Dendritic cell treated with granulocyte-macrophage colony-stimulating factor and Interleukin-4, amounts not matched to agents 40 ng/mL and 50 ng/mL, for 4 days (primary cell): ENCODE data around the gene STK17A.

ENCODE experiments used
- H3K27ac Mint-ChIP-seq: one replicate; pipeline ENCODE4 v1.8.0; 2022; ENCODE audit warnings: mild to moderate bottlenecking, mixed read lengths
- H3K27me3 Mint-ChIP-seq: one replicate; pipeline ENCODE4 v1.8.0; 2022; ENCODE audit warnings: mild to moderate bottlenecking, mixed read lengths
- H3K36me3 Mint-ChIP-seq: one replicate; pipeline ENCODE4 v1.8.0; 2022; ENCODE audit warnings: low read depth, mixed read lengths
- H3K4me1 Mint-ChIP-seq: one replicate; pipeline ENCODE4 v1.8.0; 2022; ENCODE audit warnings: low read depth, mixed read lengths
- H3K4me3 Mint-ChIP-seq: one replicate; pipeline ENCODE4 v1.8.0; 2022; ENCODE audit warnings: mild to moderate bottlenecking, moderate library complexity, mixed read lengths
- H3K9me3 Mint-ChIP-seq: one replicate; pipeline ENCODE4 v1.8.0; 2022; ENCODE audit warnings: mixed read lengths
- intact Hi-C: fragments of 100-400 bp; cut with micrococcal nuclease; formaldehyde crosslinking; loops from one replicate; pipeline ENCODE4 v1.15.0; 2022

STK17A gene

DNA sequence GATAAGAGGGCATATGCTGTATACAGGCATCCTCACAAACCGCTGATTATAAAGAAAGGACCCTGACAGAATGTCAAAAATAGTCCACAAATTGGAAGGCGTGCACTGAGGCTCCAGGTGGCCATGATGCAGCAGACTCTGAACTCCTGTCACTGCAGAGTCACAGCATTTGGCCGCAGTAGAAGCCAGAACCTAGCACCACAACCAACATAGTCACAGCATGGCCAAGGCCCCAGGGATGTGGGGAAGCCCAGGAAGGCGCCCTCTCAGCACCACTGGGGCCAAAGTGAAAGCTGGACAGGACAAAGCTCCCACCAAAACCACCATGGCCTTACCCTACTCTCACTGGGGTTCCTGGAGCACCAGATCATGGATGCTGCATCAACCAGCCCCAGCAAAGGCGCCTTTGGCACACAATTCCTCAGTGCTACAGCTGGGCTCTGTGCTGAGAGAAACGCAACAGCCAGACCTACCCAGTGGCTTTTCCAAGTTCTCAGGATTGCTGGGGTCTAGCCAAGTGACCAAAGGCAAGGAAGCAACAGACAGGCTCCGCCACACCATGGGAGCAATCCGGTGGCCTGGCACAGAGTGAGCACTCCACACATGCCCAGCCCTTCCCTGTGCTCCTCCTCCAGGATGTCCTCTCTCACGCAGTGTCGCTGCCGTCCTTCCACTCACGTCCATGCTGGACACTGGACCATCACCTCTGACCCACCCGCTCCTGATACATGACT, 60.2 kb downstream of the STK17A start:
- intact Hi-C loops = no loop called here
- no peak overlapping the region for H3K4me3 Mint-ChIP-seq
- no peaks in the 10 kb centered on the region for H3K9me3 Mint-ChIP-seq

GRCh38 chr7:43643846-43644245, 60.9 kb downstream of the STK17A start:
- Mint-ChIP-seq H3K27ac (no peak overlapping the region), H3K9me3 (no peaks in the 10 kb centered on the region), H3K36me3 (peaks cover 91% of the 10 kb centered on the region), H3K4me3 (no peak overlapping the region), H3K27me3 (no peaks in the 10 kb centered on the region), H3K4me1 (peaks cover 20% of the 10 kb centered on the region)
- intact Hi-C loops = no loop called here

More for the DNA sequence above, 60.2 kb downstream of the STK17A start:
- Mint-ChIP-seq H3K4me1 (peaks cover 12% of the 10 kb centered on the region), H3K27ac (no peak overlapping the region), H3K27me3 (no peaks in the 10 kb centered on the region), H3K36me3 (peaks cover 97% of the 10 kb centered on the region)

GRCh38 chr7:43645699-43646226, 62.9 kb downstream of the STK17A start:
- H3K27ac Mint-ChIP-seq = no peak overlapping the region
- H3K4me1 Mint-ChIP-seq = peaks cover 35% of the 10 kb centered on the region
- H3K9me3 Mint-ChIP-seq = no peaks in the 10 kb centered on the region
- no peaks in the 10 kb centered on the region for H3K27me3 Mint-ChIP-seq
- H3K4me3 Mint-ChIP-seq = no peak overlapping the region
- peaks cover 83% of the 10 kb centered on the region for H3K36me3 Mint-ChIP-seq
- intact Hi-C loops = no loop called here

GRCh38 chr7:43646603-43647338, 63.9 kb downstream of the STK17A start:
- Mint-ChIP-seq H3K9me3 (no peaks in the 10 kb centered on the region), H3K4me3 (no peak overlapping the region), H3K4me1 (peaks cover 46% of the 10 kb centered on the region), H3K27me3 (no peaks in the 10 kb centered on the region), H3K36me3 (peaks cover 83% of the 10 kb centered on the region), H3K27ac (no peak overlapping the region)
- intact Hi-C loops = no loop called here

DNA sequence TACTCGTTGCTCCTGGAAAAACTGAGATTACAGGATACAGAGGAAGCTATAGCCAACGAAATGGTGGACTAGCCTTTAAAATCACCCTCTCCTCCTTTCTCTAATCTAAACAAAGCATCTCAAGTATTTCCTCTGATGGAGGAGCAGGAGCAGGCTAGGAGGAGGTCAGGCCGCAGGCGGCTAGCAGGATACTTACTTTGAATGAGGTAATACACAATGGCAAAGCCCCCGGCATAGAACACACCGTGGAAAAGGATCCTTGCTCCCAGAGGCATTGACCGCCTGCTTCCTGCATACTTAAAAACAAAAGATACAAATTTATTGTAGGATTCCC, 64.4 kb downstream of the STK17A start:
- peak overlapping the region; percentile 55 for H3K27ac Mint-ChIP-seq
- intact Hi-C loops = no loop called here
- no peaks in the 10 kb centered on the region for H3K27me3 Mint-ChIP-seq
- H3K4me3 Mint-ChIP-seq = no peak overlapping the region
- H3K36me3 Mint-ChIP-seq = peaks cover 82% of the 10 kb centered on the region
- peaks cover 47% of the 10 kb centered on the region for H3K4me1 Mint-ChIP-seq
- no peaks in the 10 kb centered on the region for H3K9me3 Mint-ChIP-seq

DNA sequence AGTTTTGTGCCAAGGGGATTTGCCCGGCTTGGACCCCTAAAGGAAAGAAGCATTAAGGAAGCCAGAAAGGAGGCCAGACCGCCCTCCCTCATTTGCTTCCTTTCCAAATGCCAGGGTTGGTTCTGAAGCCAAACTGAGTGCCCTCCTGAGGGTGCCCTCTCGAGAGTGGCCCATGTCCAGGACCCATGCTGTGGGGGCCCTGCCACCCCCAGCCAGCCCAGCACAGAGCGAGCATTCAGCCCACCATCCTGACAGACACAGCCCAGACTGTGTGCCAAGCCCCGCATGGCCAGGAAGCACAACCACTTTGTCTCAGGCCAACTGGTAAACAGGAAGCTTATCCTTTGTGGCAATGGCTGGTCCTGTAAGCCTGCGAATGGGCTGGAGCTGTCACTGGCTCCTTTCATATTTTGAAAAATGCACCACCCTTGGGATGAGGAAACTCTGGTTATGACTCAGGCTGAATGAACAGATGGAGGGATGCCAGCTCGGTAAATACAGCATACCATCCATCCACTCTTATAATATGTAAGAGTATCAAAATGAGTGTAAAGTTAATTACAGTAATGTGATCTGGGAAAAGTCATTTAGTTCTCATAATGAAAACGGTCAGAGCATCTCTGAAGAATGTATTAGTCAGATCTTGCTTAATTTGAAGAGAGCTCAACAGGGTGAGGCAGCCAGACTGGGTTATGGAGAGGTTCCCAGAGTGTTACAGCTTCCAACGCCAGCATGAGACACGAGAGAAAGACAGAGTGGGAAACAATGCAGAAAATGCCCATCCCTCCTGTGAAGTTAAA, 65.0 kb downstream of the STK17A start:
- Mint-ChIP-seq H3K36me3 (peaks cover 82% of the 10 kb centered on the region), H3K4me3 (no peak overlapping the region), H3K9me3 (no peaks in the 10 kb centered on the region), H3K27me3 (no peaks in the 10 kb centered on the region), H3K27ac (peak overlapping the region; percentile 55), H3K4me1 (peaks cover 47% of the 10 kb centered on the region)
- intact Hi-C loops = no loop called here

DNA sequence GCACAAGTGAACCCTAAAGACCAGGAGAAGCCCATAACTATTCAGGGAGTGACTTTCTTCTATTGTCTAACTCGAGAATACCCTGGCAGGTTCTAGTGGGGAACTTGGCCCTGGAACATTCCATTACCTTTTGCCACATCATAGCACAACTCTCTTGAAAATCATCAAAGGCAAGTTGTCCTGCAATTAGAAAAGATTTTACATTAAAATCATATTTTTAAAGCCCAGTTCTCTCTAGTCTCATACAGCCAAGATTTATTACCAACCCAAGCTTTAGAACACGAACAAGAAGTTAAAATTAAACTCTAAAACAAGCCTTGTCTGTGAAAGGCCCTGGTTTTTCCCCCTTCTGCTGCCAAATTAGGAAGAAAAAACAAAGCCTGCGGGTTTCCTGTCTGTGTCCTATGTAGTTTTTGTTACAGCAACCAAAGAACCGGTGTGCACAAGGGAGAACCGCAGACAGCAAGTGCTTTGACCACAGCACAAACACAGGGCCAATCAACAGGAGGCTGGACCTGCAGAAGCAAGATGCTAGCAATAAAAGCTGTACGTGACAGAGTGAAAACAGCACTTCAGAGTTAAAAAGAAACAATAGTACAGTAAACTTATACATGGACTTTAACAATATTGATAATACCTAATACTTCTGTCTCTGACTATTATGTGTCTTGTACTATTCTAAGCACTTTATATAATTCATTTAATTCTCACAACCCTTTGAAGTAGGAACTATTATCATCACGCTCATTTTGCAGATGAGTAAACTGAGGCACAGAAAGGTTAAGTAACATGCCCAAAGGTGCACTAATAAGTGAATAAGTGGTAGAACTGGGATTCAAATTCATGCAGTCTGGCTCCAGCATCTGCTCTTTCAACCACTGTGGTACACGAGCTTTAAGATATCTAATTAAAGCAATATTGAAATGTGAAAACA, 65.8 kb downstream of the STK17A start:
- intact Hi-C loops = no loop called here
- Mint-ChIP-seq H3K27ac (peak overlapping the region; percentile 55), H3K4me3 (no peak overlapping the region), H3K9me3 (no peaks in the 10 kb centered on the region), H3K27me3 (no peaks in the 10 kb centered on the region), H3K36me3 (peaks cover 78% of the 10 kb centered on the region), H3K4me1 (peaks cover 47% of the 10 kb centered on the region)

DNA sequence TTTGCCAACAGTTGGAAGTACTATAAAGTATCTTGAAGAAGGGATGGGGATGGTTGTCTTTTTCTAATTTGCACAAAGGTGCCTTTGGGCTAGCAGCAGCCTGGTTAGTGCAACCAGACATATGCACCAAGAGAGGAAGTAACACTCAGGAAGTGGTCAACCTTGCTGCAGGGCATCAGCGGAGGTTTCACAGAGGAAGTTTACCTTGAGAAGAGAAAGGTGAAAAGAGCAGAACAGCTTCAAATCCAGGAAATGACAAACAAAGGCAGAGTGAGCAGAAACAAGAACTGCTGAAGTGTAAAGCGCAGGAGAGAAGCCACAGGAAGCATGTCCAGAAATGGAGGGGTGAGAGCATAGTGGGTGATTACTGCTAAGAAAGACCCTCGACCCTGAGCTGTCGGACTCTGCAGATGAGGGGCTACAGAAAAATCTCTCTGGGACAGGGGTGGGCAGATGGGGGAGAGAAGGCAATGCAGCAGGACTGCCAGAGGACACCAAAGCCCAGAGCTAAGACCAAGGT, 66.9 kb downstream of the STK17A start:
- Mint-ChIP-seq H3K4me1 (peaks cover 47% of the 10 kb centered on the region), H3K36me3 (peaks cover 75% of the 10 kb centered on the region), H3K9me3 (no peaks in the 10 kb centered on the region), H3K27me3 (no peaks in the 10 kb centered on the region), H3K4me3 (no peak overlapping the region), H3K27ac (no peak overlapping the region)
- intact Hi-C loops = no loop called here

GRCh38 chr7:43650457-43651052, 67.6 kb downstream of the STK17A start:
- Mint-ChIP-seq H3K4me3 (no peak overlapping the region), H3K4me1 (peaks cover 44% of the 10 kb centered on the region), H3K9me3 (no peaks in the 10 kb centered on the region), H3K36me3 (peaks cover 70% of the 10 kb centered on the region), H3K27me3 (no peaks in the 10 kb centered on the region), H3K27ac (no peak overlapping the region)
- intact Hi-C loops = no loop called here

- Mint-ChIP-seq H3K27me3 (no peaks in the 10 kb centered on the region), H3K27ac (no peak overlapping the region), H3K9me3 (no peaks in the 10 kb centered on the region), H3K4me1 (peaks cover 41% of the 10 kb centered on the region), H3K4me3 (no peak overlapping the region), H3K36me3 (peaks cover 68% of the 10 kb centered on the region)
- intact Hi-C loops = no loop called here
Measured at GRCh38 chr7:43652364-43652763, 69.5 kb downstream of the STK17A start.

DNA sequence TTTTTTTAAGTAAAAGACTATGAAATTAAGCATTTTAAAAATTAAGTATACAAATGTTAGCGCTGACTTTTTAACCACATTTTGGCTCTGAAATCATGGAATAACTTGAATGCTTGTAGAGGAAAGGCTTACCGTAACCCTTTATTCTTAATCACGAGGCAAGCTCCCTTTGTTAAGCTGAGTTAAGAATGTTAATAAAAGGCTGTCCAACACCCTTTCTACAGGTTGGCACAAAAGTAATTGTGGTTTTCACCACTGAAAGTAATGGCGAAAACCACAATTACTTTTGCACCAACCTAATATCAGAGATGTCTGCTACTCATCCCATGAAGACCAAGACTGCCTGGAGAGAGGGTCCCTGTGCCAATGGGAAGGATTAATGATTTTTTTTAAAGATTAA, 70.6 kb downstream of the STK17A start:
- intact Hi-C loops = no loop called here
- peaks cover 74% of the 10 kb centered on the region for H3K36me3 Mint-ChIP-seq
- H3K4me1 Mint-ChIP-seq = peaks cover 31% of the 10 kb centered on the region
- H3K9me3 Mint-ChIP-seq = no peaks in the 10 kb centered on the region
- H3K4me3 Mint-ChIP-seq = no peak overlapping the region
- no peaks in the 10 kb centered on the region for H3K27me3 Mint-ChIP-seq
- no peak overlapping the region for H3K27ac Mint-ChIP-seq

DNA sequence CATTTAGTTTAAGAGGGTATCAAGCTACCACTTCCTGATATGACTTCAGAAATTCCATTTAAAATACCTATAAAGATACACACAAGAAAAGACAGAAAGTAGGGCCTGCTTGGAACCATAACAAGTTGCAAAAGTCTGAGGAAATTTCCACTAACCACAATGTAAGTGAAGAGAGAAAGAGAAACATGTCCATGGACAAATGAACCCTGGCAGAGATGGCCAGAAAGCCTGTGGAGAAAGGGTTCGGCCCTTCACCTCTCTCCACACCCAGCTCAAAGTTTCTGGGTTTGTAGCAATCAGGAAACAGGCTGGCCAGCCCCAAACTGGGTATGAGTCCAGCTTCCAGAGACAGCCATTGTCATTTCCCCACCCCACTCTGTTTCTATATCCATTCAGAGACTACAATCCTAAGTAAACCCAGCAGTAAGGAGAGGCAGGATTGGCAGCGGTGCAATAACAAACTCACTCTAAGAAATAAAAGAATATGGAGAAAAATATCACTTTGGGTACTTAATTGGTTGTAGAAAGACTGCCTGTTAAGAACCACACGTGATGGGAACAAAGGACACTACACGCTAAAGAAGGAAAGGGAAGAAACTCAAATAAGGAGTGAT, 71.1 kb downstream of the STK17A start:
- peaks cover 32% of the 10 kb centered on the region for H3K4me1 Mint-ChIP-seq
- peaks cover 79% of the 10 kb centered on the region for H3K36me3 Mint-ChIP-seq
- H3K9me3 Mint-ChIP-seq = no peaks in the 10 kb centered on the region
- no peaks in the 10 kb centered on the region for H3K27me3 Mint-ChIP-seq
- intact Hi-C loops = no loop called here
- H3K27ac Mint-ChIP-seq = no peak overlapping the region
- H3K4me3 Mint-ChIP-seq = no peak overlapping the region
